ENCODE measurements around the gene PIP4K2B.

DNA sequence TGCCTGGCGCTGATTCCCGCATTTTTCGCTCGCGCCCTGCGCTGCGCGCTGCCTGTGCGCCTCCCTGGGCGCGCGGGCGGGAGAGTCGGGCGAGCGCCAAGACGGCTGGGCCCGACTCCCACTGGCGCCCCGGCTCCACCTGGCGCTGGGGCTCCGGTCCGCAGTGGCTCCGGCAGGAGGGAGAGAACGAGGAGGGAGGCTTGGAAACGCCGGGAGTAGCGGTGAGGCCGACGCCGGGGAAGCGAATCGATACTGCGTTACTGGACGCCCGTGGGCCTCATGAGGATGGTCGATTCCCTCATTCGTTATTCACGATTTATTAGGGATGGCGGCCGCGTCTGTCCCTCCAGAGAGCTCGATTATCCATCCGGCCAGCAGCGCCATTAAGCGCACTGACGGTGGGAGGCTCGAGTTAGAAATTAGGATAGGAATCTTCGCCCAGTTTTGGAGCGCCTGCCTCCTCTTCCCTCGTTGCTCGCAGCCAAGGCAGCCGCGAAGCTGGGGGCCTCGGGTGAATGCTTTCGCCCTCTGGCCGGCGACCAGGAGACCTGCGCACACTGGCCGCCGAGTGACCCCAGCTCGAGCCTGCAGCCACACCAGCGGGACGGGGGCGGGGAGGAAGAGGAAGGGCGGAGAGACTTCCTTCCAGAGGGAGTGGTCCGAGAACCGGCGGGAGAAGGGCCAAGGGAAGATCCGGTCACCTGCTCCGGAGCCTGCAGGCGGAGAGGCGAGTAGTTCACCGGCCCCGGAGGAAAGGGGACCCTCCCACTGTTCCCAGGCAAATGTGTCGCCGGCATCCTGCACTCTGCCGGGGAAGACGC is 49.9 kb downstream of the PIP4K2B start:
- TF ChIP-seq POLR2AphosphoS5 (IDR thresholded peaks at IDR 0.05; ENCODE audit: insufficient read depth in 1 of 2, low read depth in 1 of 2): peak; percentile 64 to 91
- TF ChIP-seq, protein P1, sequence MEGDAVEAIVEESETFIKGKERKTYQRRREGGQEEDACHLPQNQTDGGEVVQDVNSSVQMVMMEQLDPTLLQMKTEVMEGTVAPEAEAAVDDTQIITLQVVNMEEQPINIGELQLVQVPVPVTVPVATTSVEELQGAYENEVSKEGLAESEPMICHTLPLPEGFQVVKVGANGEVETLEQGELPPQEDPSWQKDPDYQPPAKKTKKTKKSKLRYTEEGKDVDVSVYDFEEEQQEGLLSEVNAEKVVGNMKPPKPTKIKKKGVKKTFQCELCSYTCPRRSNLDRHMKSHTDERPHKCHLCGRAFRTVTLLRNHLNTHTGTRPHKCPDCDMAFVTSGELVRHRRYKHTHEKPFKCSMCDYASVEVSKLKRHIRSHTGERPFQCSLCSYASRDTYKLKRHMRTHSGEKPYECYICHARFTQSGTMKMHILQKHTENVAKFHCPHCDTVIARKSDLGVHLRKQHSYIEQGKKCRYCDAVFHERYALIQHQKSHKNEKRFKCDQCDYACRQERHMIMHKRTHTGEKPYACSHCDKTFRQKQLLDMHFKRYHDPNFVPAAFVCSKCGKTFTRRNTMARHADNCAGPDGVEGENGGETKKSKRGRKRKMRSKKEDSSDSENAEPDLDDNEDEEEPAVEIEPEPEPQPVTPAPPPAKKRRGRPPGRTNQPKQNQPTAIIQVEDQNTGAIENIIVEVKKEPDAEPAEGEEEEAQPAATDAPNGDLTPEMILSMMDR (IDR thresholded peaks at IDR 0.05): no peak
- peak in 1 of 2 donors; percentile 65 for TF ChIP-seq POLR2A (IDR thresholded peaks at IDR 0.05)

All from vagina (tissue), 2 donors.